Stimulated activated CD4-positive, alpha-beta T cell treated with anti-CD3 and anti-CD28 coated beads, Interleukin-12 subunit alpha, Interleukin-12 subunit beta, amount 100 ng/mL, for 24 hours (primary cell): Measurements from ENCODE around the gene HYAL1.
A peak's percentile ranks its signal among the peaks of the same experiment; 100 is the strongest.

ENCODE experiments used
- DNase-seq, 2 experiments: peaks; one replicate each; pipeline ENCODE4 v3.0.0-alpha.2; 2020; ENCODE audit warnings: low read depth in 2 of 2

HYAL1 gene

GRCh38 chr3:50334339-50335075 lies 31.1 kb upstream of the HYAL1 start:
- DNase-seq, result no peak

GRCh38 chr3:50333744-50334328 lies 30.5 kb upstream of the HYAL1 start:
- DNase-seq, result no peak

- no peak for DNase-seq
Measured at GRCh38 chr3:50331364-50331907, 28.1 kb upstream of the HYAL1 start.

- no peak for DNase-seq
Measured at GRCh38 chr3:50330330-50330729, 27.0 kb upstream of the HYAL1 start.

- DNase-seq, result peak; percentile 87 to 96
Measured at GRCh38 chr3:50327943-50328691, 24.7 kb upstream of the HYAL1 start, which contains the start of gene TUSC2. Gene TUSC2, minus strand, starts transcription at chr3:50328223. Its CDS starts 124 bp downstream, at chr3:50328099.

GRCh38 chr3:50327129-50327528 lies 23.8 kb upstream of the HYAL1 start:
- no peak for DNase-seq

- no peak for DNase-seq
Measured at GRCh38 chr3:50326182-50326541, 22.8 kb upstream of the HYAL1 start.

GRCh38 chr3:50325497-50326181 lies 22.3 kb upstream of the HYAL1 start:
- DNase-seq, result no peak

- DNase-seq, result no peak
Measured at GRCh38 chr3:50325113-50325480, 21.7 kb upstream of the HYAL1 start.

- DNase-seq, result peak in 1 of 2 experiments; percentile 49
Measured at GRCh38 chr3:50324351-50325112, 21.2 kb upstream of the HYAL1 start.

GRCh38 chr3:50323614-50324199 lies 20.3 kb upstream of the HYAL1 start:
- no peak for DNase-seq

GRCh38 chr3:50323092-50323600 lies 19.8 kb upstream of the HYAL1 start:
- DNase-seq, result no peak

- no peak for DNase-seq
Measured at GRCh38 chr3:50322386-50323091, 19.2 kb upstream of the HYAL1 start, which contains the start of gene HYAL2. Gene HYAL2, minus strand, starts transcription at chr3:50322745. Its CDS starts 2,256 bp downstream, at chr3:50320489.

- no peak for DNase-seq
Measured at GRCh38 chr3:50322115-50322385, 18.7 kb upstream of the HYAL1 start.

- DNase-seq, result peak; percentile 65 to 82
Measured at GRCh38 chr3:50321336-50322114, 18.2 kb upstream of the HYAL1 start.

- peak in 1 of 2 experiments; percentile 41 for DNase-seq
Measured at GRCh38 chr3:50320853-50321335, 17.5 kb upstream of the HYAL1 start.

- DNase-seq, result no peak
Measured at GRCh38 chr3:50319894-50320625, 16.7 kb upstream of the HYAL1 start.

GRCh38 chr3:50319181-50319893 lies 16.0 kb upstream of the HYAL1 start:
- no peak for DNase-seq
